Measurements from ENCODE around the gene SDK1.
"Not testable (repeated sequence)": the region's sequence is repeated elsewhere in the genome, so short reads cannot be mapped to it uniquely, and the experiment has no call there.

Gene SDK1

GRCh38 chr7:3725155-3726059 is 424.4 kb downstream of the SDK1 start:
- DNase-seq (ENCODE audit: low spot score): no peak

- DNase-seq (ENCODE audit: low spot score): no peak
Measured at GRCh38 chr7:3730276-3730675, 429.2 kb downstream of the SDK1 start.

- no peak for DNase-seq (ENCODE audit: low spot score)
Measured at GRCh38 chr7:3732395-3733005, 431.4 kb downstream of the SDK1 start.

- no peak for DNase-seq (ENCODE audit: low spot score)
Measured at GRCh38 chr7:3733541-3734140, 432.6 kb downstream of the SDK1 start.

GRCh38 chr7:3738964-3739363 is 437.9 kb downstream of the SDK1 start:
- no peak for DNase-seq (ENCODE audit: low spot score)

GRCh38 chr7:3739983-3740382 is 438.9 kb downstream of the SDK1 start:
- DNase-seq (ENCODE audit: low spot score): no peak

- no peak for DNase-seq (ENCODE audit: low spot score)
Measured at GRCh38 chr7:3747467-3747866, 446.4 kb downstream of the SDK1 start.

GRCh38 chr7:3748389-3748788 is 447.3 kb downstream of the SDK1 start:
- DNase-seq (ENCODE audit: low spot score): no peak

GRCh38 chr7:3753868-3754267 is 452.8 kb downstream of the SDK1 start:
- DNase-seq (ENCODE audit: low spot score): no peak

- no peak for DNase-seq (ENCODE audit: low spot score)
Measured at GRCh38 chr7:3754493-3755341, 453.7 kb downstream of the SDK1 start.

GRCh38 chr7:3755778-3756453 is 454.9 kb downstream of the SDK1 start:
- DNase-seq (ENCODE audit: low spot score): not testable (repeated sequence)

- no peak for DNase-seq (ENCODE audit: low spot score)
Measured at GRCh38 chr7:3757059-3757458, 456.0 kb downstream of the SDK1 start.

- DNase-seq (ENCODE audit: low spot score): no peak
Measured at GRCh38 chr7:3760651-3761050, 459.6 kb downstream of the SDK1 start.

GRCh38 chr7:3762146-3762831 is 461.2 kb downstream of the SDK1 start:
- no peak for DNase-seq (ENCODE audit: low spot score)

GRCh38 chr7:3767917-3768777 is 467.1 kb downstream of the SDK1 start:
- DNase-seq (ENCODE audit: low spot score): no peak

GRCh38 chr7:3771906-3772305 is 470.9 kb downstream of the SDK1 start:
- no peak for DNase-seq (ENCODE audit: low spot score)

- DNase-seq (ENCODE audit: low spot score): no peak
Measured at GRCh38 chr7:3778345-3778744, 477.3 kb downstream of the SDK1 start.

GRCh38 chr7:3780016-3780415 is 479.0 kb downstream of the SDK1 start:
- no peak for DNase-seq (ENCODE audit: low spot score)

- no peak for DNase-seq (ENCODE audit: low spot score)
Measured at GRCh38 chr7:3780525-3780924, 479.5 kb downstream of the SDK1 start.

GRCh38 chr7:3781607-3782006 is 480.6 kb downstream of the SDK1 start:
- DNase-seq (ENCODE audit: low spot score): no peak
